Measurements from ENCODE around the gene CATSPERB. TPM values are rescaled to one million over a fixed set of nuclear protein-coding genes. Genes with fewer than 3 reads are reported as not detected.
"Not testable (repeated sequence)": the region's sequence is repeated elsewhere in the genome, so short reads cannot be mapped to it uniquely, and the experiment has no call there.

CATSPERB gene
- total RNA-seq, 1 experiment from 2014 or later: 0.35 TPM

- Histone ChIP-seq H3K36me3 (replicated peaks; ENCODE audit: control insufficient read depth, insufficient read depth, low read length) (no peaks in the 10 kb centered on the region), H3K4me3 (ENCODE audit: insufficient read depth, low read depth, low read length) (no peak overlapping the region), H3K27me3 (ENCODE audit: control insufficient read depth, insufficient read depth, low read length) (no peaks in the 10 kb centered on the region)
- no peak for DNase-seq
Observed at GRCh38 chr14:91748049-91748448, 16.2 kb upstream of the CATSPERB start.

GRCh38 chr14:91745344-91745743 is 13.5 kb upstream of the CATSPERB start:
- Histone ChIP-seq H3K36me3 (replicated peaks; ENCODE audit: control insufficient read depth, insufficient read depth, low read length) (no peaks in the 10 kb centered on the region), H3K27me3 (ENCODE audit: control insufficient read depth, insufficient read depth, low read length) (no peaks in the 10 kb centered on the region), H3K4me3 (ENCODE audit: insufficient read depth, low read depth, low read length) (no peak overlapping the region)
- DNase-seq: no peak

GRCh38 chr14:91744068-91744480 is 12.2 kb upstream of the CATSPERB start:
- Histone ChIP-seq H3K4me3 (ENCODE audit: insufficient read depth, low read depth, low read length) (no peak overlapping the region), H3K36me3 (replicated peaks; ENCODE audit: control insufficient read depth, insufficient read depth, low read length) (no peaks in the 10 kb centered on the region), H3K27me3 (ENCODE audit: control insufficient read depth, insufficient read depth, low read length) (no peaks in the 10 kb centered on the region)
- no peak for DNase-seq

- Histone ChIP-seq H3K4me3 (ENCODE audit: insufficient read depth, low read depth, low read length) (no peak overlapping the region), H3K27me3 (ENCODE audit: control insufficient read depth, insufficient read depth, low read length) (no peaks in the 10 kb centered on the region), H3K36me3 (replicated peaks; ENCODE audit: control insufficient read depth, insufficient read depth, low read length) (no peaks in the 10 kb centered on the region)
- no peak for DNase-seq
Observed at GRCh38 chr14:91743305-91743653, 11.4 kb upstream of the CATSPERB start.

GRCh38 chr14:91742621-91743304 is 10.9 kb upstream of the CATSPERB start:
- H3K27me3 ChIP-seq (ENCODE audit: control insufficient read depth, insufficient read depth, low read length): no peaks in the 10 kb centered on the region
- no peak for DNase-seq
- H3K36me3 ChIP-seq (replicated peaks; ENCODE audit: control insufficient read depth, insufficient read depth, low read length): no peaks in the 10 kb centered on the region
- H3K4me3 ChIP-seq (ENCODE audit: insufficient read depth, low read depth, low read length): no peak overlapping the region

GRCh38 chr14:91739867-91740266 is 8.0 kb upstream of the CATSPERB start:
- not testable (repeated sequence) for H3K36me3 ChIP-seq (replicated peaks; ENCODE audit: control insufficient read depth, insufficient read depth, low read length); H3K27me3 ChIP-seq (ENCODE audit: control insufficient read depth, insufficient read depth, low read length); H3K4me3 ChIP-seq (ENCODE audit: insufficient read depth, low read depth, low read length); DNase-seq

- Histone ChIP-seq H3K27me3 (ENCODE audit: control insufficient read depth, insufficient read depth, low read length) (no peaks in the 10 kb centered on the region), H3K4me3 (ENCODE audit: insufficient read depth, low read depth, low read length) (no peak overlapping the region), H3K36me3 (replicated peaks; ENCODE audit: control insufficient read depth, insufficient read depth, low read length) (no peaks in the 10 kb centered on the region)
- no peak for DNase-seq
Observed at GRCh38 chr14:91737619-91738018, 5.7 kb upstream of the CATSPERB start.

GRCh38 chr14:91732859-91733477 is 1.1 kb upstream of the CATSPERB start:
- no peaks in the 10 kb centered on the region for H3K36me3 ChIP-seq (replicated peaks; ENCODE audit: control insufficient read depth, insufficient read depth, low read length)
- no peaks in the 10 kb centered on the region for H3K27me3 ChIP-seq (ENCODE audit: control insufficient read depth, insufficient read depth, low read length)
- H3K4me3 ChIP-seq (ENCODE audit: insufficient read depth, low read depth, low read length): no peak overlapping the region
- DNase-seq: no peak

- Histone ChIP-seq H3K27me3 (ENCODE audit: control insufficient read depth, insufficient read depth, low read length) (no peaks in the 10 kb centered on the region), H3K36me3 (replicated peaks; ENCODE audit: control insufficient read depth, insufficient read depth, low read length) (no peaks in the 10 kb centered on the region), H3K4me3 (ENCODE audit: insufficient read depth, low read depth, low read length) (no peak overlapping the region)
- no peak for DNase-seq
Observed at GRCh38 chr14:91732439-91732838, 553 bp upstream of the CATSPERB start.

- no peaks in the 10 kb centered on the region for H3K27me3 ChIP-seq (ENCODE audit: control insufficient read depth, insufficient read depth, low read length)
- H3K36me3 ChIP-seq (replicated peaks; ENCODE audit: control insufficient read depth, insufficient read depth, low read length): no peaks in the 10 kb centered on the region
- no peak overlapping the region for H3K4me3 ChIP-seq (ENCODE audit: insufficient read depth, low read depth, low read length)
- no peak for DNase-seq
Observed at GRCh38 chr14:91731018-91731417, 868 bp downstream of the CATSPERB start.

GRCh38 chr14:91729756-91730155 is 2.1 kb downstream of the CATSPERB start:
- H3K36me3 ChIP-seq (replicated peaks; ENCODE audit: control insufficient read depth, insufficient read depth, low read length): no peaks in the 10 kb centered on the region
- no peak overlapping the region for H3K4me3 ChIP-seq (ENCODE audit: insufficient read depth, low read depth, low read length)
- H3K27me3 ChIP-seq (ENCODE audit: control insufficient read depth, insufficient read depth, low read length): no peaks in the 10 kb centered on the region
- DNase-seq: no peak

- H3K27me3 ChIP-seq (ENCODE audit: control insufficient read depth, insufficient read depth, low read length): no peaks in the 10 kb centered on the region
- H3K4me3 ChIP-seq (ENCODE audit: insufficient read depth, low read depth, low read length): no peak overlapping the region
- DNase-seq: no peak
- no peaks in the 10 kb centered on the region for H3K36me3 ChIP-seq (replicated peaks; ENCODE audit: control insufficient read depth, insufficient read depth, low read length)
Observed at GRCh38 chr14:91728616-91729183, 3.2 kb downstream of the CATSPERB start.

GRCh38 chr14:91727121-91727520 is 4.8 kb downstream of the CATSPERB start:
- H3K4me3 ChIP-seq (ENCODE audit: insufficient read depth, low read depth, low read length): no peak overlapping the region
- no peak for DNase-seq
- no peaks in the 10 kb centered on the region for H3K36me3 ChIP-seq (replicated peaks; ENCODE audit: control insufficient read depth, insufficient read depth, low read length)
- H3K27me3 ChIP-seq (ENCODE audit: control insufficient read depth, insufficient read depth, low read length): no peaks in the 10 kb centered on the region

GRCh38 chr14:91723501-91723900 is 8.4 kb downstream of the CATSPERB start:
- DNase-seq: no peak
- Histone ChIP-seq H3K4me3 (ENCODE audit: insufficient read depth, low read depth, low read length) (no peak overlapping the region), H3K36me3 (replicated peaks; ENCODE audit: control insufficient read depth, insufficient read depth, low read length) (no peaks in the 10 kb centered on the region), H3K27me3 (ENCODE audit: control insufficient read depth, insufficient read depth, low read length) (no peaks in the 10 kb centered on the region)

GRCh38 chr14:91722386-91722785 is 9.5 kb downstream of the CATSPERB start:
- no peak for DNase-seq
- H3K27me3 ChIP-seq (ENCODE audit: control insufficient read depth, insufficient read depth, low read length): no peaks in the 10 kb centered on the region
- H3K36me3 ChIP-seq (replicated peaks; ENCODE audit: control insufficient read depth, insufficient read depth, low read length): no peaks in the 10 kb centered on the region
- no peak overlapping the region for H3K4me3 ChIP-seq (ENCODE audit: insufficient read depth, low read depth, low read length)
